NK-92 (cell line): ENCODE data around the gene SGCB.

ENCODE experiments used
- DNase-seq: peaks from one replicate; lab custom pipeline; 2025; ENCODE audit not compliant: unreplicated experiment; lab: John Stamatoyannopoulos, UW

SGCB gene

DNA sequence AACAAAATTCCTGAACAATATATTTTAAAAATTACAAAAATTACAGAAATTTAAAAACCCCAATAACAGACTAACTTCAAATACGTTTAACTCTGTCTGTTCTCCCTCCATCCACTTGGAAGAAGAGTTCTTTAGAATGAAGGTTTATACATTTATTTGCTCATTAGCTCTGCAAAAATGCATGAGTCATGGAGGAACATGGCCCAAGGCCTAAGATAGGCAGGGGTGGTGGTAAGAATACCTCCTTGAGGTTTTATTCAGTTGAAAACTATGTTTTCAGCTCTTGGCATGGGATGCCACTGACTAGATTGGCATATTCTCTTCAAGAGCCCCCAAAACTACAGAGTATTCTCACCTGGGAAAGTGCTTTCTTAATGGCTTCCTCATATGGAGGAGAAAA lies 9.1 kb downstream of the SGCB start:
- no peak for DNase-seq

DNA sequence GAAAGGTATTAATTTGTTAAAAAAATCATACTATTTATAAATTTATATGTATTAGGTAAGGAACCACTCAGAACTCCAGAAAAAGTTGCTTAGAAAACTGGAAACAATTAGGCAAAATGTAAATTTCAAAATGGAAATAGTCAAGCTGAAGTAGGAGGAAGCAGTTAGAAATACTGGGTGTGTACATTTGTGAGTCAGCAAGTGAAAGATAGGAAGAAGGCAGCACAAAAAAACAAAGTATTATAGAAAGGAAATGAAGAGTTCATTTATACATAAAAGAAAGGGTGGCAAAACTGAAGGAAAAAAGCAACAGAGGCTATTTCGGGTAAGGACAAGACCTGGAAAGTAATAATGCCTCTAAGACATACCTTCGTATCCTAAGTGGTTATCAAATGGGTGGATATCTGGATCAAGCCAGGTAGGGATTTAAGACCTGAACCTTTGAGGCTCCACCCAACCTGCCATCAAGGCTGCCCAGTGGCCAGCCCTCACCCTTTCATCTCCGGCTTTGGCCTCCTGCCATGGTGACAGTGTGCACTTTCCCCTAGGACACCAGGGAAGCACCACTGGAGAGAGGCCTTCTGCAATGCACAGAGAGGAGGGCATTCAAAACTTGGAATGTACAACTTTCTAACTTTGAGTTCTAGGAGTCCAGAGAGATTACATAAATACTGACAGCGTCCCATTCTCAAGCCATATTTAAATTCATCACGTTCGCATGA lies 18.0 kb downstream of the SGCB start, which contains the start of gene LRRC66:
Gene LRRC66 (minus strand): TSS at position 428 of the 722 bp plus-strand sequence. CDS start 2,750 bp downstream, outside the sequence.
- no peak for DNase-seq

DNA sequence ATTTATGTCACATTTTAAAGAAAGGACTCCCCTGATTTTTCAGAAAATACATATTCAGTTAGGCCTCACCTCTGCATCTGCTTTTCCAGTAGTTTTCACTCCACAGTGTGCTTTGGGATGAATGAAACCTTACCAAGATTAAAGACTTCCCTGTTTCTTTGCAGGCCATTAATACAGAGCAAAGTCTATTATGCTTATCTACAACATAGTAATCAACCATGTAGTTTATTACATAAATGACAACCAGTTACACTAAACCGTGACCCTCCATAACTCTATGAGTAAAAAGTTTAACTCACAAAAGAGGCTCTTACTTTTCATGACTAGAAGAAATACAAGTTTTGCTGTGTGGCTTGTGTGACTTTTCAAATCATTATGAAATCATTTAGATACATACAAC lies 20.3 kb downstream of the SGCB start:
- no peak for DNase-seq

DNA sequence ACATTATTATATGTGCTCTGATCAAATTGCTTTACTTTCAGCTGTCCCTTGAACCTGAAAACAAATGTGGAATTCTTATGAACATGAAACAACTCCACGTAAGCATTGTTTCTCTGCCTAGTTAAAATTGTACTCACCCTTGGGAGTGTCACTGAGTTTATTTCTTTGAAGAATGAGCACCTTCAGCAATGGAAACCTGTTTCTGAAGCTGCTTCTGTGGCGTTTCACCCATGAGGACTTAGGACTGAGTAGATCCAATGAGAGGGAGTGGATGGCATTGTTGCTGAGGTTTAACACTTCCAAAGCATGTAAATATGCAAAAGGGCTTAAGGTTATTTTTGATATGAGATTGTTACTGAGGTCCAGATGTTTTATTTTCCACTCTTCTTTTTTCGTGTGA lies 21.1 kb downstream of the SGCB start:
- no peak for DNase-seq

DNA sequence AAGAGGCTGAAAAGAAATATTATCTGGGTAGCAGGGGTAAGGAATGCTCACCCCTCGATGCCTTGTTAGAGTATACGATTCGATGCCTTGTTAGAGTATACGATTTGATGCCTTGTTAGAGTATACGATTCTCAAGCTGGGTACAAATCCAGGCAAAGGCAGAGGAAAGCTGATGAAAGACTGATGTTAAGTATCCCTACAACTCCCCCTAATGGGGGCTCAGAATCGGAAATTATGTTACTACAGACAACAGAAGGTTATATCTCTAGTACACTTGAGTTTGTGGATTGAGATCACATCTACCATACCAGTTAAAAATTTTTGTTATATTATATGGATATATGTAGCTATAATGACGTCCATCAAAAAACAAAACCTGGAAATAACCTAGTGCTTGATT lies 22.7 kb downstream of the SGCB start:
- no peak for DNase-seq

GRCh38 chr4:52014903-52015302 lies 23.2 kb downstream of the SGCB start:
- no peak for DNase-seq

DNA sequence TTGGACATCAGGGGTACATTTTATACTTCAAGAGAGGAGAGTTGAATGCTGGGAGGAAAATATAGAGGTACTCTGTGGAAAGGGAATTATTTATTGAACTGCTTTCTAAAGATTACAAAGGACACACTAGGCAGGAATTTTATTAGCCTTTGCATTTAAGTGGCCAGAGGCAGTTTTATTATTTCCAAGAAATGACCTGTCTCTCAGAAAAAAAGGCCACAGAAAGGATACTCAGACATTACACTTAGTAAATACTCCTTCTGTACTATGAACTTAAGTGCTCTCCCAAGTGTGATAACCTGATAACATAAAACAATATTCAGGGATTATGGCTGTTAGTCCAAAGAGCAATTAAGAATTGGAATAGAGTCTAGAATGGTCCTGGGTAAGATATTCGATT lies 25.4 kb downstream of the SGCB start:
- no peak for DNase-seq

GRCh38 chr4:52010986-52011385 lies 27.1 kb downstream of the SGCB start:
- DNase-seq: no peak

GRCh38 chr4:52006887-52007286 lies 31.2 kb downstream of the SGCB start:
- DNase-seq: no peak

DNA sequence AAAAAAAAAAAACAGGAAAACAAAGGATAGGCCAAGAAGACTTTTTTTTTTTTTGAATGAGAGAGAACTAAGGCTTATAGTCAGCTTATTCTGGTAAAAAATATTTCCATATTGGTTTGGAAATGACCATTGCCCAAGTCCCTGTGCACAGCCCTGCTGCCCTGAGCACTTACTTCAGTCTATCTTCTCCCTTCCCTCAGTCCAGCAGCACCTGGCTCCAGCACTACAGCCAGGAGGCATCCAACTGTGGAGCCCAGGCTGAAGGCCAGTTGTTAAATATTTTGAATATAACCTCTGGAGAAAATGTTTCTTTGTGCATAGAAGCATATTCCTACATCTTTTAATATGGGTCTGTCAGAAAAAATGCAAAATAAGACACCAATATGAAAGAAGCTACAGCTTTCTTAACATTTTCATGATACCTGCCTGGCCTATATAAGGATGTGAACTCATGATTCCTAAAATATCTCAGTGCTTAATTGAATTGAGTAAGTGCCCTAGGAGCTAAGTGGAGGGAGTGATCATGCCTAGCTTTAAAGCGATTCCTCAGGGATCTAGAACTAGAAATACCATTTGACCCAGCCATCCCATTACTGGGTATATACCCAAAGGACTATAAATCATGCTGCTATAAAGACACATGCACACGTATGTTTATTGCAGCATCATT lies 32.4 kb downstream of the SGCB start:
- DNase-seq: no peak

DNA sequence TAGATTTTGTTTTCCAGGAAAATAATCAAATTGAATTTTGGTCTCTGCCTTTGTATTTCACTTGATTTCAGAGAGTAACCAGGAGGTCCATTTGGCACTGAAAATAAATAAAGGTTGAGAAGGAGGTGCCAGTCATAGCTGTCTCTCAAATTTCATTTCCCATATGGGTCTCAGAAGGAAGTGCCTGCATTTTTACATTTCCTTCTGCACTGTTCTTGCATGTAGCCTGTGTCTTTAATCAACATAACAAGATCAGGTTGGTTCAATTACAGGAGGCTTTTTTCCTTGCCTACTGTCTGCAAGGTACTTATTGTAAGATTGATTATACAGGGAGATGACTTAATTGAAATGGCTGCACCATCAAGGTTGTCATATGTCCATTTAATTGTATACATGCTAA lies 33.7 kb downstream of the SGCB start:
- no peak for DNase-seq

DNA sequence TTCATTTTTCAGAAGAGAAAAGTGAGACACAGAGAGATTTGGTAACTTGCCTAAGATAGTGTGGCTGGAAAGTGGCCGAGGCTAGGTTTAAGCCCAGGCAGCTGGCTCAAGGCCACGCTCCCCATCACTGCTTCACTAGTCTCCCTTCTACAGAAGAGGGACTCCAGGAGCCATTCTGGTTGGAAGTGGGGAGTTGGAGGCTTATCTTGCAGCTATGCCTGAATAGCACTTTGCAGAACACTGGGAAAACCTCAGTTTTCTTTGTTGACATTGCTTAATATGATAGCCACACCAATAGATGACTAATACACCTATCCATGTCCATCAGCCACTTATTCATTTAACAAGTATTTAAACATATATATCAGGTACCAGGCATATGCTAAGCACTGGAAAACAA lies 36.5 kb downstream of the SGCB start:
- no peak for DNase-seq

DNA sequence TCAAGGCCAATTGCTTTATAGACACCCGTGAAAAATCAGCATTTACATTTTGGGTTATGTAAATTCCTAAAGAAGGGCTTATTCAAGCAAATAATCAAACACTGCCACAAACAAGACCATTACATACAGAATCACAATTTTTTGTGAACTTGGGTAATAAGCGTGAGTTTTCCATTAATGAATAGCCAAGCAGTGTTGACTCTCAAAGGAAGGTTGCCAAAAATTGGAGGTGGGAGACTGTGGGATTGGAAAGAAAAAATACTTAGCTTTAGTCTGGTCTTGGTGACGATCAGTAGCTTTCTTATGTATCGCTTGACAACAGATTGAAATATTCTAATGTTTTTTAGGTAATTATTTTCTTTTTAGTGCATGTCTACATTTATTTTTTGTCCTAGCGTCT lies 38.8 kb downstream of the SGCB start:
- DNase-seq: no peak

- no peak for DNase-seq
Measured at GRCh38 chr4:51998837-51999236, 39.3 kb downstream of the SGCB start.

DNA sequence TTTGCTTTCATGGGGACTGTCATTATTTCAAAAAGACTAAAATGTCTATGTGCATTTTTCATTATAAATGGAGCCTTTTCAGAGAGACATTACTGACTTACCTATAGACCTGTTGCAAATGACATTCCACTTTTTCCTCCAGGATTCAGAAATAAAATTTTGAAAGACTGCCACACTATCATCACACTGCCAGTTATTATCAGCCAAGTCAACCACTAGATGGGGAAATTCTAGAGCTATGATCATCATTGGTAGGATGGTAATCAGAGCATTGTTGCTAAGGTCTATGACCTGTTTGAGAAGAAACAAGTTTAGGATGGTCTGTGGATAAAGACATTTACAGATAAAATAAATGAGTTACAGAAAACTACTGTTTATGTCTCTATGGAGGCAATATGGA lies 40.5 kb downstream of the SGCB start:
- no peak for DNase-seq

DNA sequence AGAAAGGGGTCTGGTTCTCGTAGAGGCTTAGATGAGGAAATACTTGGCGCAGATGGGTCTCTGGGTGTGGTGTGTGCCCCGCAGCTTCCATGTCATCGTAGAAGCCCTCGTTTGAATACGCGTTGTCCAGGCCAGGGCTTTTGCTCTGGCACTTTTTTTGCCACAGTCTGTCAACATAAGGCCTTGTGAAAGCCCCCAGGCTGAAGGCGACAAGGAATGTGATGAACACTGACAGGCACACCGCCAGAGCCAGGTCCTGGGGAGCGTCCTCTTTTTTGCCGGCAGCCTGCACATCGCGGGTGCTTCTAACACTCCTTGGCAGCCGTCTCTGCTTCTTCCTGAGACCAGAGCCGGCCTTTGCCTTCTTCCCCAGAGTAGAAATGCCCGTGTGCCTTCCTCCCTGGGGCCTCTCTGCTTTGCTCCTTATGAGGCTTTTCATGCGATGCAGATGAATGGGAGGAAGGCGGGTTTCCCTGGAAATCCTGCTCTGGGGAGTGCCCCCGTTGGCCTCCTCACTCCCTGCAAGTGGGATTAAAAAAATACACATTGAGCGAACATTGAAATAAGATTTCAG lies 42.4 kb downstream of the SGCB start:
- no peak for DNase-seq
